MM.1S (cell line): Measurements from ENCODE around the gene ST6GAL2.

Experiments used
- DNase-seq: peaks from one replicate; pipeline ENCODE4 v3.0.0-alpha.2; 2015
- H2AFZ ChIP-seq: fragments of 300-600 bp; sonication (generic); 2 replicates; pipeline ENCODE4 v1.6.0; 2016; ENCODE audit warnings: antibody characterized with exemption, low read length
- H3F3A ChIP-seq: fragments of 300-600 bp; sonication (generic); 2 replicates; pipeline ENCODE4 v1.6.1; 2016; ENCODE audit warnings: mild to moderate bottlenecking, antibody characterized with exemption, low read length, moderate library complexity, mixed read lengths; ENCODE audit not compliant: insufficient read depth
- H3K27ac ChIP-seq: fragments of 300-600 bp; sonication (generic); 2 replicates; pipeline ENCODE4 v1.5.1; 2016; ENCODE audit warnings: mild to moderate bottlenecking, low read length
- H3K27me3 ChIP-seq: fragments of 300-600 bp; sonication (generic); replicated peaks from 2 replicates; pipeline ENCODE4 v1.6.0; 2016; ENCODE audit warnings: low read length; ENCODE audit not compliant: insufficient read depth
- H3K36me3 ChIP-seq: fragments of 300-600 bp; sonication (generic); replicated peaks from 2 replicates; pipeline ENCODE4 v1.6.1; 2016; ENCODE audit warnings: mild to moderate bottlenecking, low read length, mixed read lengths; ENCODE audit not compliant: insufficient read depth
- H3K4me1 ChIP-seq: fragments of 300-600 bp; sonication (generic); 2 replicates; pipeline ENCODE4 v1.6.1; 2016; ENCODE audit warnings: low read length, mixed read lengths
- H3K4me2 ChIP-seq: fragments of 300-600 bp; sonication (generic); 2 replicates; pipeline ENCODE4 v1.6.0; 2016; ENCODE audit warnings: low read depth, low read length
- H3K4me3 ChIP-seq: fragments of 300-600 bp; sonication (generic); 2 replicates; pipeline ENCODE4 v1.5.1; 2016; ENCODE audit warnings: low read length, mixed read lengths
- H3K79me2 ChIP-seq: fragments of 300-600 bp; sonication (generic); 2 replicates; pipeline ENCODE4 v1.6.1; 2016; ENCODE audit warnings: mixed run types, low read length, mixed read lengths
- H3K9ac ChIP-seq: fragments of 300-600 bp; sonication (generic); 2 replicates; pipeline ENCODE4 v1.6.1; 2016; ENCODE audit warnings: low read length, mixed read lengths
- H3K9me2 ChIP-seq: fragments of 300-600 bp; sonication (generic); replicated peaks from 2 replicates; pipeline ENCODE4 v1.6.1; 2016; ENCODE audit warnings: mild to moderate bottlenecking, low read length, mixed read lengths; ENCODE audit not compliant: insufficient read depth
- H3K9me3 ChIP-seq: fragments of 300-600 bp; sonication (generic); replicated peaks from 2 replicates; pipeline ENCODE4 v1.6.1; 2016; ENCODE audit warnings: mild to moderate bottlenecking, low read length, mixed read lengths; ENCODE audit not compliant: insufficient read depth
- H4K20me1 ChIP-seq: fragments of 300-600 bp; sonication (generic); 2 replicates; pipeline ENCODE4 v1.6.1; 2016; ENCODE audit warnings: mild to moderate bottlenecking, low read length, moderate library complexity, mixed read lengths; ENCODE audit not compliant: insufficient read depth
- CTCF ChIP-seq: fragments of 300-600 bp; sonication (generic); IDR thresholded peaks from 2 replicates; pipeline ENCODE4 v1.5.1; 2016; ENCODE audit warnings: antibody characterized with exemption, low read length, mixed read lengths
- EZH2 ChIP-seq: fragments of 300-600 bp; sonication (generic); optimal IDR thresholded peaks from 2 replicates; pipeline ENCODE3; 2017; ENCODE audit warnings: low read depth, mild to moderate bottlenecking, antibody characterized with exemption, low read length, mixed read lengths
- EZH2phosphoT487 ChIP-seq: fragments of 300-600 bp; sonication (generic); IDR thresholded peaks from 2 replicates; pipeline ENCODE4 v1.6.1; 2018; ENCODE audit warnings: antibody characterized with exemption, low read length

ST6GAL2 gene

GRCh38 chr2:106812841-106813240, 73.1 kb downstream of the ST6GAL2 start:
- Histone ChIP-seq H3K27ac (no peak overlapping the region), H3K27me3 (no peaks in the 10 kb centered on the region), H3K79me2 (no peaks in the 10 kb centered on the region), H3K9me3 (no peaks in the 10 kb centered on the region), H2AFZ (no peak overlapping the region), H3K4me3 (no peak overlapping the region), H4K20me1 (no peaks in the 10 kb centered on the region), H3F3A (no peaks in the 10 kb centered on the region), H3K4me1 (no peaks in the 10 kb centered on the region), H3K4me2 (no peak overlapping the region), H3K36me3 (no peaks in the 10 kb centered on the region), H3K9ac (no peak overlapping the region), H3K9me2 (no peaks in the 10 kb centered on the region)
- TF ChIP-seq CTCF (no peak), EZH2phosphoT487 (no peak), EZH2 (no peak)
- DNase-seq, result no peak

DNA sequence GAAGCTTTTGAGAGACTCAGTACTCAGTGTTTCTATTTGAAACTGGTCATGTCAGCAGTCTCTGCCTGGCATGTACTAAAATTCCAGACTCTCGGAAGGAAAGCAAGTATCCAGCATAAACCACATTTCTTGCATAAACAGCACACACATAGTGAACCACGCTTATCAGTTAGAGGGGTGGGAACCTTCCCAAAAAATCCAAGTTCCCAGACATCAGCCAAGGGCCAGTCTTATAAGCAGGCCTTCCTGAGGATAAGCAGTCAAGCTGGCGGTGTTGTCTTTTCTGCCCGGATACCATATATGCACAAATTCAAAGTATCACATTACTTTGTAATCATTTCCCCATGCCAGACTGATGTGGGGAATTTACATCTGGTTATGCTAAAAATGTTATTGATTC, 73.6 kb downstream of the ST6GAL2 start:
- no peak for DNase-seq
- no peak overlapping the region for H3K9ac ChIP-seq
- no peaks in the 10 kb centered on the region for H3F3A ChIP-seq
- H3K27ac ChIP-seq, result no peak overlapping the region
- H3K4me1 ChIP-seq, result no peaks in the 10 kb centered on the region
- no peak overlapping the region for H3K4me2 ChIP-seq
- H3K9me3 ChIP-seq, result no peaks in the 10 kb centered on the region
- TF ChIP-seq CTCF (no peak), EZH2 (no peak), EZH2phosphoT487 (no peak)
- H4K20me1 ChIP-seq, result no peaks in the 10 kb centered on the region
- H3K36me3 ChIP-seq, result no peaks in the 10 kb centered on the region
- no peaks in the 10 kb centered on the region for H3K27me3 ChIP-seq
- no peak overlapping the region for H2AFZ ChIP-seq
- H3K4me3 ChIP-seq, result no peak overlapping the region
- H3K79me2 ChIP-seq, result no peaks in the 10 kb centered on the region
- no peaks in the 10 kb centered on the region for H3K9me2 ChIP-seq

- Histone ChIP-seq H3K9me3 (no peaks in the 10 kb centered on the region), H3K27ac (no peak overlapping the region), H3F3A (no peaks in the 10 kb centered on the region), H4K20me1 (no peaks in the 10 kb centered on the region), H3K4me2 (no peak overlapping the region), H2AFZ (no peak overlapping the region), H3K27me3 (no peaks in the 10 kb centered on the region), H3K4me3 (no peak overlapping the region), H3K9me2 (no peaks in the 10 kb centered on the region), H3K36me3 (no peaks in the 10 kb centered on the region), H3K9ac (no peak overlapping the region), H3K79me2 (no peaks in the 10 kb centered on the region), H3K4me1 (peaks cover 7% of the 10 kb centered on the region; the same call in 1 of the 2 replicates)
- TF ChIP-seq CTCF, result no peak
- no peak for TF ChIP-seq EZH2phosphoT487
- no peak for TF ChIP-seq EZH2
- no peak for DNase-seq
Observed at GRCh38 chr2:106805716-106806115, 80.3 kb downstream of the ST6GAL2 start.
